NCI-H82 (cell line): ENCODE measurements around the gene STK36.

Source experiments
- DNase-seq: peaks from one replicate; lab custom pipeline; 2025; lab: John Stamatoyannopoulos, UW

The STK36 gene

GRCh38 chr2:218671654-218672566 is at the start of gene STK36, which contains the start of gene RNF25:
STK36 (plus strand) TSS chr2:218672086; CDS start chr2:218672830, 744 bp downstream.
RNF25 (minus strand) TSS chr2:218672002; CDS start chr2:218671970, 32 bp downstream.
- peak; percentile 94 for DNase-seq

GRCh38 chr2:218622606-218623365 is 49.1 kb upstream of the STK36 start:
- DNase-seq, result no peak

- no peak for DNase-seq
These were observed 48.5 kb upstream of the STK36 start for GRCh38 chr2:218623366-218623705.

- DNase-seq, result no peak
These were observed 45.5 kb upstream of the STK36 start for GRCh38 chr2:218626369-218626768.

GRCh38 chr2:218627939-218628338 is 43.9 kb upstream of the STK36 start:
- no peak for DNase-seq

GRCh38 chr2:218631837-218632236 is 40.0 kb upstream of the STK36 start:
- DNase-seq, result no peak

- DNase-seq, result no peak
These were observed 36.2 kb upstream of the STK36 start for GRCh38 chr2:218635719-218636118.

- no peak for DNase-seq
These were observed 33.5 kb upstream of the STK36 start for GRCh38 chr2:218638372-218638771.

- DNase-seq, result no peak
These were observed 29.7 kb upstream of the STK36 start for GRCh38 chr2:218642121-218642656.

- no peak for DNase-seq
These were observed 29.1 kb upstream of the STK36 start for GRCh38 chr2:218642786-218643185.

GRCh38 chr2:218643751-218644310 is 28.1 kb upstream of the STK36 start:
- no peak for DNase-seq

GRCh38 chr2:218644721-218645120 is 27.2 kb upstream of the STK36 start:
- no peak for DNase-seq

GRCh38 chr2:218645126-218645525 is 26.8 kb upstream of the STK36 start:
- DNase-seq, result no peak

GRCh38 chr2:218648088-218648786 is 23.6 kb upstream of the STK36 start:
- DNase-seq, result peak; percentile 71

- no peak for DNase-seq
These were observed 23.1 kb upstream of the STK36 start for GRCh38 chr2:218648787-218649100.

GRCh38 chr2:218655751-218656150 is 16.1 kb upstream of the STK36 start:
- no peak for DNase-seq

GRCh38 chr2:218658671-218659257 is 13.1 kb upstream of the STK36 start:
- DNase-seq, result peak; percentile 80

- peak; percentile 97 for DNase-seq
These were observed 12.5 kb upstream of the STK36 start, which contains the start of the genes BCS1L and ZNF142 for GRCh38 chr2:218659258-218659987. BCS1L (plus strand) TSS chr2:218659683; CDS start chr2:218660988, 1,305 bp downstream. ZNF142 (minus strand) TSS chr2:218659623; CDS start chr2:218656429, 3,194 bp downstream.

GRCh38 chr2:218659988-218660358 is 11.9 kb upstream of the STK36 start:
- no peak for DNase-seq

- DNase-seq, result no peak
These were observed 9.5 kb upstream of the STK36 start for GRCh38 chr2:218662377-218662776.

GRCh38 chr2:218662827-218663226 is 9.1 kb upstream of the STK36 start:
- DNase-seq, result no peak
